Measurements from ENCODE around the gene BBS1. TPM values are rescaled to one million over a fixed set of nuclear protein-coding genes. Genes with fewer than 3 reads are reported as not detected.

BBS1 gene
- polyA plus RNA-seq, 1 experiment: 17.7 TPM

- no peaks in the 10 kb centered on the region; the same call in 1 of the 2 replicates for H3K9me3 ChIP-seq (ENCODE audit: control insufficient read depth, insufficient read depth, low read length)
- ChIA-PET CTCF (no interaction called here), POLR2A (no interaction called here)
- no peak for DNase-seq (ENCODE audit: low read depth, low spot score)
- no peak for TF ChIP-seq CTCF (IDR thresholded peaks at IDR 0.05; ENCODE audit: low read depth, low read length)
- H3K27me3 ChIP-seq (ENCODE audit: control insufficient read depth, insufficient read depth, low read length): no peaks in the 10 kb centered on the region
- no peak overlapping the region for H3K27ac ChIP-seq (ENCODE audit: low read depth, low read length)
- H3K4me3 ChIP-seq (ENCODE audit: low read depth, low read length): no peak overlapping the region
Observed at GRCh38 chr11:66473167-66473566, 37.3 kb upstream of the BBS1 start.

GRCh38 chr11:66473608-66474515, 36.6 kb upstream of the BBS1 start:
- TF ChIP-seq CTCF (IDR thresholded peaks at IDR 0.05; ENCODE audit: low read depth, low read length): no peak
- Histone ChIP-seq H3K27ac (ENCODE audit: low read depth, low read length) (no peak overlapping the region), H3K9me3 (ENCODE audit: control insufficient read depth, insufficient read depth, low read length) (no peaks in the 10 kb centered on the region; the same call in 1 of the 2 replicates), H3K27me3 (ENCODE audit: control insufficient read depth, insufficient read depth, low read length) (no peaks in the 10 kb centered on the region), H3K4me3 (ENCODE audit: low read depth, low read length) (no peak overlapping the region)
- DNase-seq (ENCODE audit: low read depth, low spot score): no peak
- POLR2A ChIA-PET: no interaction called here
- CTCF ChIA-PET: interaction anchor here (0.8 kb wide), 1 partner anchor 43 kb away, joined by 3 read pairs; no protein-coding TSS in a partner anchor

- CTCF ChIA-PET: no interaction called here
Observed at GRCh38 chr11:66475349-66476172, 34.9 kb upstream of the BBS1 start.

GRCh38 chr11:66476173-66476840, 34.1 kb upstream of the BBS1 start:
- Histone ChIP-seq H3K27ac (ENCODE audit: low read depth, low read length) (no peak overlapping the region), H3K4me3 (ENCODE audit: low read depth, low read length) (no peak overlapping the region), H3K27me3 (ENCODE audit: control insufficient read depth, insufficient read depth, low read length) (no peaks in the 10 kb centered on the region), H3K9me3 (ENCODE audit: control insufficient read depth, insufficient read depth, low read length) (no peaks in the 10 kb centered on the region; the same call in 1 of the 2 replicates)
- no peak for DNase-seq (ENCODE audit: low read depth, low spot score)
- TF ChIP-seq CTCF (IDR thresholded peaks at IDR 0.05; ENCODE audit: low read depth, low read length): no peak
- CTCF ChIA-PET: no interaction called here
- POLR2A ChIA-PET: no interaction called here

More at GRCh38 chr11:66475349-66476172, 34.9 kb upstream of the BBS1 start:
- H3K27me3 ChIP-seq (ENCODE audit: control insufficient read depth, insufficient read depth, low read length): no peaks in the 10 kb centered on the region
- POLR2A ChIA-PET: no interaction called here
- H3K9me3 ChIP-seq (ENCODE audit: control insufficient read depth, insufficient read depth, low read length): no peaks in the 10 kb centered on the region; the same call in 1 of the 2 replicates
- no peak for DNase-seq (ENCODE audit: low read depth, low spot score)
- no peak overlapping the region for H3K27ac ChIP-seq (ENCODE audit: low read depth, low read length)
- H3K4me3 ChIP-seq (ENCODE audit: low read depth, low read length): no peak overlapping the region
- no peak for TF ChIP-seq CTCF (IDR thresholded peaks at IDR 0.05; ENCODE audit: low read depth, low read length)

Data from AG04450 (cell line).